NCI-H2196 treated with DMSO at 0.1 percent for 48 hours (cell line): ENCODE measurements around the gene EPG5.
"Not testable (repeated sequence)": the region's sequence is repeated elsewhere in the genome, so short reads cannot be mapped to it uniquely, and the experiment has no call there.

Experiments used
- DNase-seq: peaks from one replicate; lab custom pipeline; 2025; ENCODE audit not compliant: unreplicated experiment; lab: John Stamatoyannopoulos, UW

EPG5 gene

DNA sequence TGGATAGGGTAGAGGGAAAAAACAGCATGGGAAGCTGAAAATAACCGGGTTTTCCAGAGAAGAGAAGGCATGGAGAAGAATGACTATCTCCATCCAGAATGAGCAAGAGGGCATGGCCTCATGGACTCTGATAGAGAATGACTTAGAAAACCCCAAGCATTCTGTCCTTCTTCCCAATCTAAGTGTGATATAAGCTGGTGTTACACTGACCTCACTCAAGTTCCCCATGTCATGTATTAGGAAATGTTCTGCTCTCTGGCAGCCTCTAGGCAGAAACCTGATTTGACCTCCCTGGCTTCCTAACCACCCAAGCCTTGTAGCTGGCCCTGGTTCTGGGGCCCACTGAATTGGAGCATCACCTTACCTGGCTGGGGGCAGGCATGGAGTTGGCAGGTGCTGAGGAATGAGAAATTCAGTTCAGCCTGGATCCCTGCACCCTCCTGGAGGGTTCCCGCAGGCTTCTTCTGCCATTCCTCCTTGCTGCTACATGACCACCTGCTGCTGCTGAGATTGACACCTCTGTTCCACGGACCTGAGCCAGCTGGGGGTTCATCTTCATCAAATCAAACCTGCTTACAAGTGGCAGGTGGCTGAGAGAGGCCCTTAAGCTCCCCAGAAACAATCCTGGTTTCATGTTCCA lies 146.9 kb downstream of the EPG5 start:
- DNase-seq = no peak

DNA sequence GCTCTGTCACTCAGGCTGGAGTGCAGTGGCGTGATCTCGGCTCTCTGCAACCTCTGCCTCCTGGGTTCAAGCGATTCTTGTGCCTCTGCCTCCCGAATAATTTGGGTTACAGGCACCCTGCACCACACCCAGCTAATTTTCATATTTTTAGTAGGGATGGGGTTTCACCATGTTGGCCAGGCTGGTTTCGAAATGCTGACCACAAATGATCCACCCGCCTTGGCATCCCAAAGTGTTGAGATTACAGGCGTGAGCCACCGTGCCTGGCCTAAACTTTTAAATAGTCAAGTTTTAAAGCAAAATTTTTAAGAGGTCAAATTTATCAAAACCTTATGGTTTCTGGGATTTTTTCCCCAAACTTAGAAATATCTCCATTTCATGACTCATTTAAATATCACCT lies 148.4 kb downstream of the EPG5 start:
- DNase-seq = not testable (repeated sequence)

DNA sequence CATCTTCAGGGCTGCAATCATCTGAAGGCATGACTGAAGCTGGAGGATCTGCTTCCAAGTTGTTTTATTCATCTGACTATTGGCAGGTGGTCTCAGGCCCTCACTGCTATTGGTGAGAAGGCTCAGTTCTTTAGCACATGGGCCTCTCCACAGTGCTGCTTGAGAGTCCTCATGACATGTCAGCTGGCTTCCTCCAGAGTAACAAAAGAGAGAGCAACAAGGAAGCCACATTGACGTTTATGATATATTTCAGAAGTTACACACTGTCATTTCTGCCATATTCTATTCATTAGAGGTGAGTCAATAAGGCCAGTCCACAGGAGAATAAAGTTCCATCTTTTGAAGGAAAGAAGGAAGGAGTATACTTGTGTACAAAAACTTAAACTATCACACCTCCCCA lies 149.6 kb downstream of the EPG5 start:
- DNase-seq = no peak

DNA sequence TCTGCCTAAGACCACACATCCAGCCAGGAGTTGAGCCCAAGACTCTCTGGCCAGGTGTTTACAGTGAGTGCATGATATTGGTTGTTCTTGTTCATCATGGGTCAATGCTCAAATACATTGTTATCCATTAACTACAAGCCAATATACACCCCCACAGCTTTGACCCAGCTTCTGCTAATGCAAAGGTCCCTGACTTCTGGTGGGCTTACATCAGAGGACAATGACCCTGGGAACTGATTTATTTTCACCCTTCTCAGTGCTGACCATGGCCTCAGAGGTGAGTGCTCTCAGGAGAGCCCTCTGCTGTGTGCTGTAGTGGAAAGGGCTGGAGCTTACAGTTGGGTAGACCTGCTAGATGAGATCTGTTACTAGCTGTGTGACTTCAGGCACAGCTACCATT lies 152.4 kb downstream of the EPG5 start:
- DNase-seq = not testable (repeated sequence)

DNA sequence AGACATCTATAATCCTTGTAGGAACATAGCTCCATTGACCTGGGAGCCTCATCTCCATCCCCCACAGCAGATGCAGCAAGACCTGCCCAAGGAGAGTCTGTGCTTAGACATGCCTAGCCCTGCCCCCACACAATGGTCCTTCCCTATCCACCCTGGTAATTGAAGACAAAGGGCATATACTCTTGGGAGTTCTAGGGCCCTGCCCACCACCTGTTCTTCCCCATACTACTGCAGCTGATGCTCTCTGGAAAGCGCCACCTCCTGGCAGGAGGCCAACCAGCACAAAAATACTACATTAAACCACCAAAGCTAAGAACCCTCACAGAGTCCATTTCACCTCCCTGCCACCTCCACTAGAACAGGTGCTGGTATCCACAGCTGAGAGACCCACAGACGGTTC lies 160.0 kb downstream of the EPG5 start:
- peak; percentile 60 for DNase-seq

DNA sequence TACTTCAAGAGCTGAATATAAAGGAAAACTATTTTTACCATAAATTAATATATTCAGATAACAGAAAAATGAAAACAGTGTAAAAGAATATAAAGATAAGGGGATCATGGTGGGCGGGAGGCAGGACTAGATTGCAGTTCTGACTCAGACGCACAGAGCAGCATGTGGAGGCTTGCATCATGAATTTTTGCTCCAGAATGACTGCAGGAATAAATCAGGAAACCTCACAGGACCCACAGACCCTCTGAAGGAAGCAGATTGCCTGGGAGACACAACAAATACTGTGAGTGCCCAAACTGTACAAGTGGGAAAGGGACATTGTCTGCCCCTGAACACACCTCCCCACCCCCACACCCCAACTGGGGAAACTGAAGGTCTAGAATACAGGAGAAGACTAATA lies 160.9 kb downstream of the EPG5 start:
- DNase-seq = no peak

DNA sequence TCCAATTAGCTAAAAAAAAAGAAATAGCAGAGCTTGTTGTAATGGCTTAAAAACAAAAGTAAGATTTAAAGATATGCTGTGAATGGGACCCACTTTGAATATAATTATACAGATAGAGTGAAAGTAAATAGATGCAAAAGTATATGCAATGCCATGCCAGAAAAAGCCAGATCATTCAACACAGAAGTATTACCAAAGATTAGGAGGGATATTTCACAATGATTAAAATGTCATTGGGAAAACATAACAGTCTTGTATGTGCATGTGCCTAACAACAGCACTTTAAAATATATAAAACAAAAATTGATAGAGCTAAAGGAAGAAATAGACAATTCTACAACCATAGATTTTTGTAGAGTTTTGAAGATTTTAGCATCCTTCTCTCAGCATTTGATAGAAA lies 161.6 kb downstream of the EPG5 start:
- no peak for DNase-seq

DNA sequence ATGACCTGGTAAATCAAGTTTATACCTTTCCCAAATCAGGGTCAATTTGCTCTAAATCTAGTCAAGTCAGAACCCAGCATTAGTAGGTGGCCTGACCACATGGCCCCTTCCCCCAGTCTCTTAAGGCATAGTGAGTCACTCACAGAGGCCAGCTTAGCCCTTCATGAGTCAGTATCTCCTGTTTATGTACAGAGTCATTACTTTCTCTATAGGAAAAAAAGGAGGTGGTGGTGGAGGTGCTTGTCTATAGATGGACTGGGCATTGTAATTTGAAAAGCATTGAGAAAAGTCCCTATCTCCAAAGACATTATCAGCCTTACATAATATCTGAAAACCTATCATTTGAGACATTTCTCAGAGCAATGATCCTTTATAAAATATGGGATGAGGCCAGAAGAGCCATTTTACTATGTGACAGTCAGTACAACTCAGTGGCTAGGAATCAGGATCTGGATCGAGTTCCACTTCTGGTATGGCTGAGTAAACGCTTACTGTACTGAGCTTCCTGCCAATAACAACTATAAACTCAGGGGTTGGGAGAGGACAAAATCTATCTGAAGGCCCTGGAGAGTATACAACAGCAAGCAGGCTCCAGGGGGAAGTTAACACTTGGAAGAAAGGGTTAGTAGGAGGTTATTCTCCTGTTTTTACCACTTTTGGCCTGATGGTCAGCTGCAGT lies 164.2 kb downstream of the EPG5 start:
- DNase-seq = peak; percentile 44

DNA sequence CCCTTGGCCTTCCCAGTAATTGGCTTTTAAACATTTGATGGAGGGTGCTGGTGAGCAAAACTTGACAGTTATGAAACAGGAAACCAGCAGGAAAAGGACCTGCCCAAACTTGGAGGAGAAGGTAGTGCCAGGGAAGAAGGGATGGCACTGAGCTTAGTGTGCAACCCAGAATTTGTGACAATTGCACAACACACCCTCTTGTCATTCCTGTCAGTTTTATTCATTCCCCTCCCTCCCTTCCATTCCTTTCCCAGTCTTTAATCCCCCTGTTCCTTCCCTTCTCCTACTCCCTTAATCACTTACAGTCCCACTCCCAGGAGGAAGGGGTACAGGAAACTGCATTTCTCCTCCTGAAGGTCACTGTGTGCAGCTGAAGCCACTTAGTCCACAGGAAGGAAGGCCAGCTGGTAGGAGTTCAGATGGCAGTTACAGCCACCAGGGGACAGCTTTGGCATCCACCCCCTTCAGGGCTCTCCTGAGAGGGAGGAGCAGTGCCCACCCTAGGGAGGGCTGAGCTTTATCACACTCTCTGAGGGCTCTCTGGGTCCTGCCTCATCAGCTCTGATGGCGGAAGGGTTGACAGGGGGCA lies 165.6 kb downstream of the EPG5 start:
- no peak for DNase-seq
